Right atrium auricular region (tissue), 2 donors: ENCODE measurements around the gene PITX1. TPM values are rescaled to one million over a fixed set of nuclear protein-coding genes. Genes with fewer than 3 reads are reported as not detected.
A peak's percentile ranks its signal among the peaks of the same experiment; 100 is the strongest.

ENCODE experiments used
- DNase-seq: peaks from one replicate; pipeline ENCODE4 v3.0.0-alpha.2; 2019; ENCODE audit warnings: low spot score
- H3K27ac ChIP-seq, 2 donors: fragments of 200-600 bp; sonication (generic); 1 replicate in 1 of 2; 2 replicates in 1 of 2; pipeline ENCODE4 v1.5.1; 2016 to 2019
- H3K27me3 ChIP-seq, 2 donors: fragments of 200-600 bp; sonication (generic); one replicate each; pipeline versions ENCODE4 v1.5.1 to v1.6.0; 2017 to 2019
- H3K36me3 ChIP-seq: fragments of 200-600 bp; sonication (generic); one replicate; pipeline ENCODE4 v1.5.1; 2016
- H3K4me1 ChIP-seq, 2 donors: fragments of 200-600 bp; sonication (generic); one replicate each; pipeline versions ENCODE4 v1.5.1 to v1.6.0; 2017 to 2019
- H3K4me3 ChIP-seq, 2 donors: fragments of 200-600 bp; sonication (generic); 1 replicate in 1 of 2; 2 replicates in 1 of 2; pipeline ENCODE4 v1.5.1; 2017 to 2019; ENCODE audit warnings: mild to moderate bottlenecking in 1 of 2, moderate library complexity in 1 of 2
- H3K9me3 ChIP-seq, 2 donors: fragments of 200-600 bp; sonication (generic); one replicate each; pipeline ENCODE4 v1.5.1; 2019
- CTCF ChIP-seq, 2 donors: fragments of 200-600 bp; sonication (generic); IDR thresholded peaks; one replicate each; pipeline ENCODE4 v1.5.1; 2019; ENCODE audit warnings: antibody characterized with exemption in 2 of 2
- total RNA-seq, 2 donors: library from RNA; depleted of rRNA; stranded (reverse); fragments of >200 nt; gene quantifications; one replicate each; pipeline ENCODE4 v1.1.0, GENCODE V29; 2016

The PITX1 gene
- total RNA-seq, 2 donors from 2014 or later, result not detected

DNA sequence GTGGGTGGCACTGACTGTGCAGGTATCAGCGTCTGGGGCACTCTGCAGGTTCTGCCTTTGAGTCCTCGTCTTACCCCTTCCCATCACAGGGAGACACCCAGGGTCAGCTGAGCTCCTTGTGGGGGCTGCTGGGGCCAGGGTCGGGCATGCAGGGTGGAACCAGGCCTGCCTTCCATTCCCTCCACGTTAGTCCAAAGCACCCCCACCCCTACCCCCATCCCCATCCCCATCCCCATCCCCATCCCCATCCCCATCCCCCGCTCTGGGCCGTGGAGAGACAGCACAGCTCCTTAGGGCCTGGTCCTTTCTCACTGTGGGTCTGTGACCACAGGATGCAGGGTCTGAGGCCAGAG lies 1.6 kb upstream of the PITX1 start:
- Histone ChIP-seq H3K4me1 (peaks cover 0 to 57% of the 10 kb centered on the region in 2 donors), H3K27me3 (peaks cover 62 to 70% of the 10 kb centered on the region in 2 donors), H3K4me3 (no peak overlapping the region), H3K27ac (no peak overlapping the region), H3K36me3 (no peaks in the 10 kb centered on the region), H3K9me3 (no peaks in the 10 kb centered on the region)
- DNase-seq, result no peak
- TF ChIP-seq CTCF (IDR thresholded peaks at IDR 0.05), result no peak

DNA sequence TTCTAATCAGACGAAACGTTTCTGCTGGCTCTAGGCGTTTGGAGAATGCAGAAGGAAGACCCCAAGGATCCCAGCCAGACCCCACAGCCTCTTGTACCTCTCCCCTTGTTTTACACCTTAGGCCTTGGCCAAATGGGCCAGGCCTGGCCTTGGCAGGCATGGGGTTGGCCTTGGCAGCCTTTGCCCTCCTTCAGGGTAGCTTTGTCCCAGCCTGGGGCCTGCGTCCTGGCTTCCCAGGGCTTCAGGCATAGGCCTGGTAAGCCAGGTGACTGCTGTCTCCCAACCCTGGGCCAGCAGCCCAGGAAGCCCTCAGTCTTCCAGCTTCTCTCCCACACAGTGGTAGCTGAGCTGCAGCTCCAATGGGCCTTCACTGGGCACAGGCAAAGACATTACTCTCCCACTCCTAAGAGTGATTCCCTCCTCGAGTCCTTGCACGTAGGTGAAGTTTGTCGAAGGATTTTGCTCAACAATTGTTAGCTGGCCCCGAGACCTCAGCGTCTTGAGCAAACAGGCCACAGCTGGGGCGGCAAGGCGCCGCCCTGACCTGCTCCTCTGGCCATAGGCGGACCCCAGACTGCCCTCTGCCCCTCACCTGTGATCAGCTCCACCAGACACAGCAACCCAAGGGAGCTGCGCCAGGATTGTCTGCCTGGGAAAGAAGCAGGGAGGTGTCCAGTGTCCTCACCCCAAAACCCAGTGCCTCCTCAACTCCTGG lies 1.1 kb upstream of the PITX1 start:
- peaks cover 63 to 70% of the 10 kb centered on the region in 2 donors for H3K27me3 ChIP-seq
- no peak overlapping the region for H3K27ac ChIP-seq
- TF ChIP-seq CTCF (IDR thresholded peaks at IDR 0.05), result no peak
- no peaks in the 10 kb centered on the region for H3K9me3 ChIP-seq
- peaks cover 0 to 56% of the 10 kb centered on the region in 2 donors for H3K4me1 ChIP-seq
- DNase-seq, result no peak
- H3K4me3 ChIP-seq, result no peak overlapping the region
- H3K36me3 ChIP-seq, result no peaks in the 10 kb centered on the region

- peaks cover 0 to 50% of the 10 kb centered on the region in 2 donors for H3K4me1 ChIP-seq
- H3K9me3 ChIP-seq, result no peaks in the 10 kb centered on the region
- no peak for TF ChIP-seq CTCF (IDR thresholded peaks at IDR 0.05)
- peak overlapping the region; percentile 15 to 42 for H3K4me3 ChIP-seq
- no peaks in the 10 kb centered on the region for H3K36me3 ChIP-seq
- H3K27me3 ChIP-seq, result peaks cover 65 to 68% of the 10 kb centered on the region in 2 donors
- no peak overlapping the region for H3K27ac ChIP-seq
- no peak for DNase-seq
These were observed 371 bp upstream of the PITX1 start for GRCh38 chr5:135034236-135034962.

GRCh38 chr5:135032999-135033861 lies 798 bp downstream of the PITX1 start:
- no peak for DNase-seq
- Histone ChIP-seq H3K36me3 (no peaks in the 10 kb centered on the region), H3K27me3 (peaks cover 62 to 67% of the 10 kb centered on the region in 2 donors), H3K9me3 (no peaks in the 10 kb centered on the region), H3K4me1 (peaks cover 0 to 50% of the 10 kb centered on the region in 2 donors), H3K27ac (no peak overlapping the region), H3K4me3 (peak overlapping the region in 1 of 2 donors; percentile 42)
- TF ChIP-seq CTCF (IDR thresholded peaks at IDR 0.05), result no peak

- peak overlapping the region in 1 of 2 donors; percentile 42 for H3K4me3 ChIP-seq
- DNase-seq, result no peak
- H3K4me1 ChIP-seq, result peaks cover 0 to 55% of the 10 kb centered on the region in 2 donors
- H3K36me3 ChIP-seq, result no peaks in the 10 kb centered on the region
- no peak for TF ChIP-seq CTCF (IDR thresholded peaks at IDR 0.05)
- H3K27me3 ChIP-seq, result peaks cover 64 to 67% of the 10 kb centered on the region in 2 donors
- H3K27ac ChIP-seq, result no peak overlapping the region
- H3K9me3 ChIP-seq, result no peaks in the 10 kb centered on the region
These were observed 1.4 kb downstream of the PITX1 start for GRCh38 chr5:135032695-135032998.
